H54 (cell line): ENCODE measurements around the gene ALDH5A1.

ENCODE experiments used
- DNase-seq: peaks from one replicate; pipeline ENCODE4 v3.0.0; 2011; ENCODE audit warnings: low spot score, mixed read lengths; ENCODE audit not compliant: insufficient read length
- FAIRE-seq: peaks from 3 replicates; lab custom pipeline; 2011; peaks lifted over from hg19 to GRCh38; lab: Jason Lieb, UNC
- POLR2A ChIP-seq: IDR thresholded peaks from 2 replicates; pipeline ENCODE4 v1.6.1; 2011; ENCODE audit warnings: low read depth, mild to moderate bottlenecking, low read length

The ALDH5A1 gene

DNA sequence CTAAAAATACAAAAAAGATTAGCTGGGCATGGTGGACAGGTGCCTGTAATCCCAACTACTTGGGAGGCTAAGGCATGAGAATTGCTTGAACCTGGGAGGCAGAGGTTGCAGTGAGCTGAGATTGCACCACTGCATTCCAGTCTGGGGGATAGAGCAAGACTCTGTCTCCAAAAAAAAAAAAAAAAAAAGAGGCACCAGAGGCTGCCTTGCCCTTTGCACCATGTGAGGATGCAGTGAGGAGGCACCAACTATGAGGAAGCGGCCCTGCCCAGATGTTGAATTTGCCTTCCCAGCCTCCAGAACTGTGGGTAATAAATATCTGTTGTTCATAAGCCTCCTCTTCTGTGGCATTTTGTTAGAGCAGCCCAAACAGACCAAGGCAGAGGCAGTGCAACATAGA lies 54.4 kb downstream of the ALDH5A1 start:
- DNase-seq (no peak), FAIRE-seq (no peak)
- TF ChIP-seq POLR2A: no peak

GRCh38 chr6:24549674-24550353 lies 55.0 kb downstream of the ALDH5A1 start:
- TF ChIP-seq POLR2A: no peak
- FAIRE-seq: no peak
- no peak for DNase-seq

- FAIRE-seq (no peak), DNase-seq (no peak)
- no peak for TF ChIP-seq POLR2A
Observed at GRCh38 chr6:24551139-24551538, 56.4 kb downstream of the ALDH5A1 start.

- FAIRE-seq (no peak), DNase-seq (no peak)
- TF ChIP-seq POLR2A: no peak
Observed at GRCh38 chr6:24554474-24554873, 59.7 kb downstream of the ALDH5A1 start.

GRCh38 chr6:24558516-24558915 lies 63.7 kb downstream of the ALDH5A1 start:
- DNase-seq: no peak
- FAIRE-seq: no peak
- no peak for TF ChIP-seq POLR2A

DNA sequence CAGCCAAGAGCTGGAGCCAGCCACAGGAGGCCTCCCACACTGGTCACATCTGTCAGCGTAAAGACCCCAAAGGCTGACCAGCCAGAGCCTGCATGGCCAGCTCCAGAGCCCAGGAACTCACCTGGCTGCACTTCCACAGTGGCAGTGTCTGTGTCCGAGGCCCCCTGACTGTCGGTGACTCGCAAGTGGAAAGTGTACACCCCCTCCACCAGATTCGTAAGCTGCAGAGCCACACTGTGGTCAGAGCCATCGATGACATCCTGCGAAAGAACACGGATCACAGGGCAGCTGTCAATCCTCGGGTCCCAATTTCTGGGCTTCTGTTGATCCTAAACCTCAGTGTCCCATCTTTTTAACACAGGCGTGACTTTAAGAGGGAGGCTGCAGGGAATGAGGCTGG lies 69.3 kb downstream of the ALDH5A1 start:
- FAIRE-seq (no peak), DNase-seq (no peak)

GRCh38 chr6:24565196-24565595 lies 70.4 kb downstream of the ALDH5A1 start:
- DNase-seq (no peak), FAIRE-seq (no peak)
- TF ChIP-seq POLR2A: no peak

More for the DNA sequence above, 69.3 kb downstream of the ALDH5A1 start:
- TF ChIP-seq POLR2A: no peak

GRCh38 chr6:24566020-24566767 lies 71.4 kb downstream of the ALDH5A1 start:
- no peak for TF ChIP-seq POLR2A
- DNase-seq (no peak), FAIRE-seq (no peak)

DNA sequence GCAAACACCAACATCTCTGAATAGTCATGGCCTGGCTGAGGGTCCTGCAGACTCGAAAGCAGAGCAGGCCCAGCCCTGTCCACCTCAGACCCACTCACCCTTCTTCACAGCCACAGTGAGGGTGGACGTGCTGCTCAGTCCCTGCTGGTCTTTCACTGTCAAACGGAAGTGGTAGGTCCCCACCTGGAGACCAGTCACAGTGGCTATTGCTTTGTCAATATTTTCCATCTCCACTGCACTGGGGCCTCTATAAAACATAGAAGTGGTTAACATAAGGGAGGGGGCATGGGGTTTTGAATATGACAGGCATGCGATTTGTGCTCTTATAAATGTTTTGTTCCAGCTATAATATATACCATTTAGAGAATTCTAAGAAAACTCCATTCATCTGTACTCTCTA lies 73.9 kb downstream of the ALDH5A1 start:
- no peak for TF ChIP-seq POLR2A
- DNase-seq (no peak), FAIRE-seq (no peak)

DNA sequence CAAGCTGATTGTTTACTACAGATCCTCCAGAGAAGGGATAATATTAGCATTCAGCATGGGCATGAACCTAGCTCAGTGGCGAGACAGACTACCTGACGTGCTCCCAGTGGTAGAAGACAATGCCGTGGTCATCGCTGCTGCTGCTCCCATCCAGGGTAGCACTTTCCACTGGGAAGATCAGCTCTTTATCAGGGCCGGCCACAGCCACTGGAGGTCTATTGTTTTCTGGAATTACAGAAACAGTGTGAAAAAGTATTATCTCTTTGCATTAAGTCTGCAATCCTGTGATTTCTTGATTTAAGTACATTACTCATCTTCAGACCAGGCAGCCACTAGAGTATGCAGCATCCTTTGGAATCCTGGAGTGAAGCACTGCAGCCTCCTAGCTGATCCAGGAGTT lies 75.0 kb downstream of the ALDH5A1 start:
- no peak for TF ChIP-seq POLR2A
- DNase-seq (no peak), FAIRE-seq (no peak)

DNA sequence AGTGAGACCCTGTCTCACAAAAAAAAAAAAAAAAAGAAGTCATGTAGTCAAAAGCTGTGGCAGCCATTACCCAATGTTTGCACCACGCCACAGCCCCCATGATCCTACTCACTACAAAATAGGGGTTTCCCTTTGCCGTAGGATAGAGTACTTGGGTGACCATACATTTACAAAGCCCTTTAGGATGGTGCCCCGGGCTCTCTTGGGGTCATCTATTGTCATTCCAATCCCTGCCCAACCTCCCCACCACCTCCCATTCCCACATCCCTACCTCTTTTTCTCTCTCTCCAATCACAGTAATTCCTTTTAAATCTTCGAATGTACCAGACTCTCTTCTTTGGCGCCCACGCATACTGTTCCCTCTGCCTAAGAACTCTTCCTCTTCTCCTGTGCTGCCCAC lies 76.6 kb downstream of the ALDH5A1 start:
- DNase-seq (no peak), FAIRE-seq (no peak)

DNA sequence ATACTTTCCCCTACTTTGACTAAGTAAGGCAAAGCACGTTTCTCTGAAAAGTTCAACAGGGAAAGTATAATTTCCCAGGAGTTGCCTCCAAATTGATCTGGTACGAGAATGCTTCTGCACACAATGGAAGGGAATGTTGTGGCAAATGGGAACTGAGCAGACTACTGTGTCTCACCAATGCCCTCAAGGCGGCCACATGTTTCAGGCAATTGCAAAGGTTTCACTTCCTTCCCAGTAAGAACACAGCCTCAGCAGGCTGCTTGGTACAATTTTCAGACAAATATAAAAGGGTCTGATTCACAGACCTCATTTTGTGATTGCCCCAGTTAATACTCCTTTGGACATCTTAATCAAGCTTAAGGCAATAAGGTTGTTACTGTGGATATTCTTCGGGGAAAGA lies 80.0 kb downstream of the ALDH5A1 start:
- no peak for FAIRE-seq
- no peak for TF ChIP-seq POLR2A
- no peak for DNase-seq

More for the DNA sequence above, 76.6 kb downstream of the ALDH5A1 start:
- no peak for TF ChIP-seq POLR2A

DNA sequence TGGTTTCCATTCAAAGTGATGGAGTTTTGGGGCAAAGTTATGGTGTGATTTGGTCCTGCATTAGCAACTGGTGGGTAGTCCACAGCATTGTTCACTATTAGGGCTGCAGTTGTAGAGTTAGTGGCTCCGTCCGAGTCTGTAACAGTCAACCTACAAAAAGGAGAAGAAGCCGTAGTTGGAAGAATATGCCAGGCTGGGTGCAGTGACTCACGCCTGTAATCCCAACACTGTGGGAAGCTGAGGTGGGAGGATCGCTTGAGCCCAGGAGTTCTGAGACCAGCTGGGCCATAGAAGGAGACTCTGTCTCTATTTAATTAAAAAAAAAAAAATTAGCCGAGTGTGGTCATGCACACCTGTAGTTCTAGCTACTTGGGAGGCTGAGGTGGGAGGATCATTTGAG lies 81.7 kb downstream of the ALDH5A1 start:
- DNase-seq (no peak), FAIRE-seq (no peak)
- TF ChIP-seq POLR2A: no peak

- no peak for TF ChIP-seq POLR2A
- peak; percentile 64 for FAIRE-seq
- DNase-seq: peak; percentile 17
Observed at GRCh38 chr6:24581084-24581669, 86.4 kb downstream of the ALDH5A1 start.
